HG02970 (cell line): ENCODE measurements around the gene CLUH.
"Not testable (repeated sequence)": the region's sequence is repeated elsewhere in the genome, so short reads cannot be mapped to it uniquely, and the experiment has no call there.

ENCODE experiments used
- ATAC-seq: cut with Tn5 transposase; IDR thresholded peaks from one replicate; pipeline ENCODE4 v1.9.1; 2021; ENCODE audit warnings: mild to moderate bottlenecking, moderate library complexity, moderate number of reproducible peaks; ENCODE audit not compliant: unreplicated experiment, low FRiP score

The CLUH gene

GRCh38 chr17:2689411-2690164 lies 22.0 kb downstream of the CLUH start:
- no peak for ATAC-seq

- ATAC-seq, result no peak
Observed at GRCh38 chr17:2688351-2689342, 22.9 kb downstream of the CLUH start.

- no peak for ATAC-seq
Observed at GRCh38 chr17:2687074-2687418, 24.5 kb downstream of the CLUH start.

- ATAC-seq, result no peak
Observed at GRCh38 chr17:2685696-2686095, 25.9 kb downstream of the CLUH start.

- ATAC-seq, result no peak
Observed at GRCh38 chr17:2684549-2684948, 27.0 kb downstream of the CLUH start.

GRCh38 chr17:2683912-2684311 lies 27.7 kb downstream of the CLUH start:
- ATAC-seq, result no peak

- no peak for ATAC-seq
Observed at GRCh38 chr17:2682176-2682938, 29.2 kb downstream of the CLUH start.

- ATAC-seq, result no peak
Observed at GRCh38 chr17:2681650-2682049, 29.9 kb downstream of the CLUH start.

- ATAC-seq, result no peak
Observed at GRCh38 chr17:2680961-2681360, 30.6 kb downstream of the CLUH start.

- not testable (repeated sequence) for ATAC-seq
Observed at GRCh38 chr17:2679247-2679646, 32.3 kb downstream of the CLUH start.

- no peak for ATAC-seq
Observed at GRCh38 chr17:2672026-2672425, 39.5 kb downstream of the CLUH start.

- not testable (repeated sequence) for ATAC-seq
Observed at GRCh38 chr17:2660410-2660809, 51.2 kb downstream of the CLUH start.

GRCh38 chr17:2659337-2659736 lies 52.2 kb downstream of the CLUH start:
- ATAC-seq, result not testable (repeated sequence)

- no peak for ATAC-seq
Observed at GRCh38 chr17:2656283-2656682, 55.3 kb downstream of the CLUH start.

- no peak for ATAC-seq
Observed at GRCh38 chr17:2655546-2655945, 56.0 kb downstream of the CLUH start.

GRCh38 chr17:2652911-2653310 lies 58.7 kb downstream of the CLUH start:
- not testable (repeated sequence) for ATAC-seq

GRCh38 chr17:2649191-2649590 lies 62.4 kb downstream of the CLUH start:
- ATAC-seq, result no peak

- no peak for ATAC-seq
Observed at GRCh38 chr17:2647957-2648356, 63.6 kb downstream of the CLUH start.

- ATAC-seq, result no peak
Observed at GRCh38 chr17:2644971-2645370, 66.6 kb downstream of the CLUH start.
